ENCODE results near the gene ATP2B2.
A peak's percentile ranks its signal among the peaks of the same experiment; 100 is the strongest.

The ATP2B2 gene

GRCh38 chr3:10289077-10289476 lies 216.3 kb downstream of the ATP2B2 start:
- no peak overlapping the region for H3K4me3 Mint-ChIP-seq
- H3K27me3 Mint-ChIP-seq: no peaks in the 10 kb centered on the region
- H3K4me1 Mint-ChIP-seq: peaks cover 32% of the 10 kb centered on the region
- H3K27ac Mint-ChIP-seq: no peak overlapping the region
- DNase-seq (no peak), ATAC-seq (no peak)
- H3K9me3 Mint-ChIP-seq: no peaks in the 10 kb centered on the region
- peaks cover 18% of the 10 kb centered on the region for H3K36me3 Mint-ChIP-seq (ENCODE audit: low read depth)

GRCh38 chr3:10288575-10288960 lies 216.8 kb downstream of the ATP2B2 start:
- Mint-ChIP-seq H3K36me3 (ENCODE audit: low read depth) (peaks cover 23% of the 10 kb centered on the region), H3K9me3 (no peaks in the 10 kb centered on the region), H3K4me1 (peaks cover 37% of the 10 kb centered on the region), H3K27me3 (no peaks in the 10 kb centered on the region), H3K4me3 (no peak overlapping the region), H3K27ac (no peak overlapping the region)
- no peak for ATAC-seq
- DNase-seq: no peak

- peaks cover 37% of the 10 kb centered on the region for H3K4me1 Mint-ChIP-seq
- H3K9me3 Mint-ChIP-seq: no peaks in the 10 kb centered on the region
- H3K27me3 Mint-ChIP-seq: no peaks in the 10 kb centered on the region
- DNase-seq: no peak
- ATAC-seq: no peak
- no peak overlapping the region for H3K27ac Mint-ChIP-seq
- peaks cover 28% of the 10 kb centered on the region for H3K36me3 Mint-ChIP-seq (ENCODE audit: low read depth)
- no peak overlapping the region for H3K4me3 Mint-ChIP-seq
These were observed 217.3 kb downstream of the ATP2B2 start for GRCh38 chr3:10287936-10288574.

GRCh38 chr3:10286596-10287295 lies 218.6 kb downstream of the ATP2B2 start:
- peaks cover 34% of the 10 kb centered on the region for H3K4me1 Mint-ChIP-seq
- no peaks in the 10 kb centered on the region for H3K27me3 Mint-ChIP-seq
- no peaks in the 10 kb centered on the region for H3K9me3 Mint-ChIP-seq
- H3K36me3 Mint-ChIP-seq (ENCODE audit: low read depth): peaks cover 34% of the 10 kb centered on the region
- ATAC-seq: no peak
- H3K4me3 Mint-ChIP-seq: no peak overlapping the region
- DNase-seq: no peak
- H3K27ac Mint-ChIP-seq: no peak overlapping the region

GRCh38 chr3:10286133-10286524 lies 219.3 kb downstream of the ATP2B2 start:
- ATAC-seq (no peak), DNase-seq (no peak)
- Mint-ChIP-seq H3K4me3 (no peak overlapping the region), H3K27me3 (no peaks in the 10 kb centered on the region), H3K27ac (no peak overlapping the region), H3K4me1 (peaks cover 33% of the 10 kb centered on the region), H3K9me3 (no peaks in the 10 kb centered on the region), H3K36me3 (ENCODE audit: low read depth) (peaks cover 32% of the 10 kb centered on the region)

GRCh38 chr3:10285272-10286132 lies 219.9 kb downstream of the ATP2B2 start:
- no peak for DNase-seq
- no peaks in the 10 kb centered on the region for H3K27me3 Mint-ChIP-seq
- H3K9me3 Mint-ChIP-seq: no peaks in the 10 kb centered on the region
- no peak for ATAC-seq
- no peak overlapping the region for H3K27ac Mint-ChIP-seq
- H3K36me3 Mint-ChIP-seq (ENCODE audit: low read depth): peaks cover 34% of the 10 kb centered on the region
- H3K4me3 Mint-ChIP-seq: no peak overlapping the region
- peaks cover 39% of the 10 kb centered on the region for H3K4me1 Mint-ChIP-seq

- peak; percentile 28 for DNase-seq
- Mint-ChIP-seq H3K9me3 (no peaks in the 10 kb centered on the region), H3K4me3 (no peak overlapping the region), H3K4me1 (peaks cover 48% of the 10 kb centered on the region), H3K36me3 (ENCODE audit: low read depth) (peaks cover 42% of the 10 kb centered on the region), H3K27me3 (no peaks in the 10 kb centered on the region), H3K27ac (peak overlapping the region; percentile 29)
- ATAC-seq: peak; percentile 70
These were observed 220.9 kb downstream of the ATP2B2 start for GRCh38 chr3:10284496-10284895.

GRCh38 chr3:10283638-10284037 lies 221.7 kb downstream of the ATP2B2 start:
- Mint-ChIP-seq H3K27me3 (no peaks in the 10 kb centered on the region), H3K36me3 (ENCODE audit: low read depth) (peaks cover 49% of the 10 kb centered on the region), H3K4me1 (peaks cover 52% of the 10 kb centered on the region), H3K4me3 (no peak overlapping the region), H3K27ac (no peak overlapping the region), H3K9me3 (no peaks in the 10 kb centered on the region)
- no peak for DNase-seq
- ATAC-seq: no peak

- no peaks in the 10 kb centered on the region for H3K27me3 Mint-ChIP-seq
- H3K36me3 Mint-ChIP-seq (ENCODE audit: low read depth): peaks cover 50% of the 10 kb centered on the region
- no peaks in the 10 kb centered on the region for H3K9me3 Mint-ChIP-seq
- peaks cover 52% of the 10 kb centered on the region for H3K4me1 Mint-ChIP-seq
- no peak for DNase-seq
- no peak overlapping the region for H3K4me3 Mint-ChIP-seq
- H3K27ac Mint-ChIP-seq: peak overlapping the region; percentile 69
- ATAC-seq: no peak
These were observed 223.4 kb downstream of the ATP2B2 start for GRCh38 chr3:10281951-10282350.

GRCh38 chr3:10280571-10280970 lies 224.8 kb downstream of the ATP2B2 start:
- H3K4me3 Mint-ChIP-seq: no peak overlapping the region
- peaks cover 52% of the 10 kb centered on the region for H3K4me1 Mint-ChIP-seq
- H3K9me3 Mint-ChIP-seq: no peaks in the 10 kb centered on the region
- ATAC-seq (no peak), DNase-seq (no peak)
- H3K36me3 Mint-ChIP-seq (ENCODE audit: low read depth): peaks cover 51% of the 10 kb centered on the region
- H3K27me3 Mint-ChIP-seq: no peaks in the 10 kb centered on the region
- H3K27ac Mint-ChIP-seq: peak overlapping the region; percentile 74

GRCh38 chr3:10280177-10280529 lies 225.2 kb downstream of the ATP2B2 start:
- Mint-ChIP-seq H3K4me3 (no peak overlapping the region), H3K9me3 (no peaks in the 10 kb centered on the region), H3K4me1 (peaks cover 51% of the 10 kb centered on the region), H3K27ac (peak overlapping the region; percentile 74), H3K36me3 (ENCODE audit: low read depth) (peaks cover 55% of the 10 kb centered on the region), H3K27me3 (no peaks in the 10 kb centered on the region)
- no peak for DNase-seq
- ATAC-seq: no peak

- no peak for DNase-seq
- ATAC-seq: no peak
- Mint-ChIP-seq H3K27me3 (no peaks in the 10 kb centered on the region), H3K9me3 (no peaks in the 10 kb centered on the region), H3K4me1 (peaks cover 46% of the 10 kb centered on the region), H3K4me3 (no peak overlapping the region), H3K27ac (peak overlapping the region; percentile 74), H3K36me3 (ENCODE audit: low read depth) (peaks cover 52% of the 10 kb centered on the region)
These were observed 225.8 kb downstream of the ATP2B2 start for GRCh38 chr3:10279384-10280176.

- no peaks in the 10 kb centered on the region for H3K9me3 Mint-ChIP-seq
- no peak overlapping the region for H3K27ac Mint-ChIP-seq
- no peak overlapping the region for H3K4me3 Mint-ChIP-seq
- no peaks in the 10 kb centered on the region for H3K27me3 Mint-ChIP-seq
- H3K36me3 Mint-ChIP-seq (ENCODE audit: low read depth): peaks cover 53% of the 10 kb centered on the region
- ATAC-seq (no peak), DNase-seq (no peak)
- H3K4me1 Mint-ChIP-seq: peaks cover 44% of the 10 kb centered on the region
These were observed 226.9 kb downstream of the ATP2B2 start for GRCh38 chr3:10278501-10278900.

- H3K4me1 Mint-ChIP-seq: peaks cover 47% of the 10 kb centered on the region
- no peak for DNase-seq
- no peak overlapping the region for H3K4me3 Mint-ChIP-seq
- H3K27me3 Mint-ChIP-seq: no peaks in the 10 kb centered on the region
- H3K27ac Mint-ChIP-seq: no peak overlapping the region
- H3K9me3 Mint-ChIP-seq: no peaks in the 10 kb centered on the region
- ATAC-seq: no peak
- peaks cover 50% of the 10 kb centered on the region for H3K36me3 Mint-ChIP-seq (ENCODE audit: low read depth)
These were observed 228.2 kb downstream of the ATP2B2 start for GRCh38 chr3:10277115-10277625.

All from activated naive CD8-positive, alpha-beta T cell treated with anti-CD3 and anti-CD28 coated beads, Interleukin-2, amount 50 U/mL, for 24 hours (primary cell).